K562 (cell line): Measurements from ENCODE around the gene ZNF865. TPM values are rescaled to one million over a fixed set of nuclear protein-coding genes. Genes with fewer than 3 reads are reported as not detected.
A peak's percentile ranks its signal among the peaks of the same experiment; 100 is the strongest.

Experiments used
- BRF1 ChIP-seq: IDR thresholded peaks from 3 replicates; pipeline ENCODE4 v1.6.1; 2011; ENCODE audit warnings: borderline replicate concordance, mild to moderate bottlenecking; ENCODE audit not compliant: insufficient read length; ENCODE audit errors: extremely low read depth
- DIDO1 ChIP-seq: fragments of 450-650 bp; IDR thresholded peaks from 2 replicates; pipeline ENCODE4 v1.6.1; 2016; ENCODE audit warnings: low read depth, missing biosample characterization, missing genetic modification characterization
- ELF2 ChIP-seq: fragments of 250-450 bp; sonication (Bioruptor Pico); IDR thresholded peaks from 2 replicates; pipeline ENCODE4 v1.5.0; 2021; ENCODE audit warnings: mild to moderate bottlenecking
- FOXK1 ChIP-seq: sonication (generic); formaldehyde crosslinking; IDR thresholded peaks from 2 replicates; pipeline ENCODE4 v1.8.0; 2022; ENCODE audit warnings: missing genetic modification reagents, mild to moderate bottlenecking, borderline replicate concordance
- HDAC1 ChIP-seq, 2 experiments: fragments of 450-650 bp; IDR thresholded peaks; 2 replicates each; pipeline ENCODE4 v1.6.1; 2016 to 2017; ENCODE audit warnings: inconsistent platforms in 1 of 2, mild to moderate bottlenecking in 1 of 2, moderate library complexity in 1 of 2
- L3MBTL2 ChIP-seq: fragments of 450-650 bp; IDR thresholded peaks from 2 replicates; pipeline ENCODE4 v1.6.1; 2016; ENCODE audit warnings: mild to moderate bottlenecking, moderate library complexity
- MTA1 ChIP-seq: fragments of 450-650 bp; IDR thresholded peaks from 2 replicates; pipeline ENCODE4 v1.6.1; 2017; ENCODE audit warnings: borderline replicate concordance
- NFE2 ChIP-seq: IDR thresholded peaks from 2 replicates; pipeline ENCODE4 v1.6.1; 2014; ENCODE audit warnings: antibody characterized with exemption, low read depth
- NR2C2 ChIP-seq, 2 experiments: fragments of 200-800 bp in 1 of 2; sonication (Bioruptor generic) in 1 of 2; sonication (generic) in 1 of 2; formaldehyde crosslinking in 1 of 2; IDR thresholded peaks; 2 replicates each; pipeline versions ENCODE4 v1.6.1 to v1.8.0; 2016 to 2022; ENCODE audit warnings: mild to moderate bottlenecking in 1 of 2, missing compliant biosample characterization in 1 of 2, missing genetic modification characterization in 1 of 2, missing genetic modification reagents in 1 of 2
- POLR2B ChIP-seq: fragments of 450-650 bp; IDR thresholded peaks from 2 replicates; pipeline ENCODE4 v1.6.1; 2018; ENCODE audit warnings: low read depth; ENCODE audit not compliant: partially characterized antibody
- PRDM10 ChIP-seq: fragments of 450-650 bp; IDR thresholded peaks from 2 replicates; pipeline ENCODE4 v1.6.1; 2018; ENCODE audit not compliant: partially characterized antibody
- PREB ChIP-seq: sonication (generic); formaldehyde crosslinking; IDR thresholded peaks from 2 replicates; pipeline ENCODE4 v1.8.1; 2023; ENCODE audit warnings: mild to moderate bottlenecking, missing genetic modification reagents
- PURB ChIP-seq: sonication (generic); formaldehyde crosslinking; IDR thresholded peaks from 2 replicates; pipeline ENCODE4 v1.9.0; 2021; ENCODE audit warnings: low read depth, mild to moderate bottlenecking, missing genetic modification reagents
- RBM14 ChIP-seq: fragments of 200-400 bp; formaldehyde crosslinking; IDR thresholded peaks from 2 replicates; pipeline ENCODE4 v1.6.1; 2018; ENCODE audit warnings: low read depth, mild to moderate bottlenecking, low read length, moderate library complexity, borderline replicate concordance; ENCODE audit not compliant: insufficient read depth
- SPI1 ChIP-seq: IDR thresholded peaks from 2 replicates; pipeline ENCODE4 v1.6.1; 2011; ENCODE audit warnings: low read depth, low read length, control low read depth, borderline replicate concordance
- TBL1XR1 ChIP-seq, 2 experiments: IDR thresholded peaks; 2 replicates each; pipeline ENCODE4 v1.6.1; 2012; ENCODE audit warnings: improper control_type of control experiment in 2 of 2, low read length in 2 of 2, mild to moderate bottlenecking in 1 of 2
- TBP ChIP-seq: optimal IDR thresholded peaks from 2 replicates; pipeline ENCODE3; 2011; ENCODE audit warnings: low read depth, low read length, improper control_type of control experiment
- THRAP3 ChIP-seq: fragments of 450-650 bp; IDR thresholded peaks from 2 replicates; pipeline ENCODE4 v1.6.1; 2016; ENCODE audit warnings: mild to moderate bottlenecking, inconsistent platforms, borderline replicate concordance
- USF1 ChIP-seq: sonication (generic); formaldehyde crosslinking; IDR thresholded peaks from 2 replicates; pipeline ENCODE4 v1.9.0; 2022; ENCODE audit warnings: mild to moderate bottlenecking, missing genetic modification reagents
- ZNF24 ChIP-seq: fragments of 450-650 bp; IDR thresholded peaks from 2 replicates; pipeline ENCODE4 v1.6.1; 2016
- ZNF511 ChIP-seq: sonication (generic); formaldehyde crosslinking; IDR thresholded peaks from 2 replicates; pipeline ENCODE4 v1.8.0; 2022; ENCODE audit warnings: mild to moderate bottlenecking, missing genetic modification reagents
- ZNF586 ChIP-seq: fragments of 450-650 bp; formaldehyde crosslinking; conservative IDR thresholded peaks from 2 replicates; pipeline ENCODE4 v1.4.0; 2020; ENCODE audit warnings: mild to moderate bottlenecking, moderate library complexity
- ZNF830 ChIP-seq: fragments of 250-450 bp; sonication (Bioruptor Pico); IDR thresholded peaks from 2 replicates; pipeline ENCODE4 v1.5.0; 2021; ENCODE audit warnings: mild to moderate bottlenecking
- polyA plus RNA-seq, 8 experiments: library from polyadenylated mRNA; depleted of rRNA in 4 of 8; stranded (reverse) in 5 of 8; unstranded in 3 of 8; fragments of >200 nt; fragmentation: Nextera tagmentation in 2 of 8; fragmentation: Illumina TruSeq in 1 of 8; extraction: Ambion mirVana in 2 of 8; extraction: Trizol in 1 of 8; gene quantifications; 2 replicates each; pipeline versions ENCODE4 v1.2.1 to v1.2.3, GENCODE V29; 2011 to 2014; ENCODE audit warnings: inconsistent platforms in 1 of 8, missing spikeins in 1 of 8
- total RNA-seq, 7 experiments: library from RNA; depleted of rRNA in 6 of 7; stranded (reverse); fragments of >200 nt in 6 of 7; fragmentation: Illumina TruSeq in 2 of 7; extraction: Trizol in 2 of 7; gene quantifications; 2 replicates each; pipeline versions ENCODE4 v1.2.1 to v1.2.3, GENCODE V29; 2011 to 2021; ENCODE audit warnings: low replicate concordance in 1 of 7

The ZNF865 gene
- total and polyA plus RNA-seq, 9 of the 15 experiments (the other 6 are each of a cell fraction or from before 2014, with no cell fraction given) = 0.40 to 18.8 (median 1.6) TPM; not detected in 2

GRCh38 chr19:55599842-55600661 is 5.4 kb upstream of the ZNF865 start, which contains the start of gene ZNF524 (continued):
- TF ChIP-seq USF1 (CRISPR knock-in tag) (no peak), ELF2 (no peak), ZNF511 (CRISPR knock-in tag) (no peak), FOXK1 (CRISPR knock-in tag) (no peak), THRAP3 (no peak), SPI1 (no peak), ZNF586 (CRISPR knock-in tag) (no peak), TBP (peak; percentile 27), ZNF830 (CRISPR knock-in tag) (peak; percentile 65; the same call in 1 of the 2 replicates), ZNF24 (no peak), MTA1 (no peak), NFE2 (no peak), PREB (no peak), RBM14 (no peak), POLR2B (no peak), BRF1 (no peak), NR2C2 (CRISPR knock-in tag; IDR thresholded peaks at IDR 0.05) (peak; percentile 18; the same call in 1 of the 2 replicates), NR2C2 (tag; IDR thresholded peaks at IDR 0.05) (peak; percentile 98), HDAC1 (IDR thresholded peaks at IDR 0.05) (no peak; a peak in 1 of 4 replicates), PURB (no peak), DIDO1 (tag) (peak; percentile 95), L3MBTL2 (0 out of 2 replicates have a peak, but pooled peaks have one; percentile 16), PRDM10 (peak; percentile 59), TBL1XR1 (IDR thresholded peaks at IDR 0.05; ENCODE audit: low read length in 2 of 2) (no peak)
